ENCODE data around the gene UBAP1L. TPM values are rescaled to one million over a fixed set of nuclear protein-coding genes. Genes with fewer than 3 reads are reported as not detected.

Gene UBAP1L
- total RNA-seq, 1 experiment from 2014 or later, result 2.5 TPM

GRCh38 chr15:65099336-65099735 lies 15.7 kb downstream of the UBAP1L start:
- Histone ChIP-seq H3K27ac (no peak overlapping the region), H3K4me3 (no peak overlapping the region), H3K79me2 (ENCODE audit: low read depth) (no peaks in the 10 kb centered on the region), H2AFZ (no peak overlapping the region), H3K4me1 (replicated peaks; ENCODE audit: insufficient read depth) (no peaks in the 10 kb centered on the region), H4K20me1 (ENCODE audit: insufficient read depth) (no peaks in the 10 kb centered on the region), H3K9me2 (ENCODE audit: insufficient read depth) (no peaks in the 10 kb centered on the region), H3K36me3 (ENCODE audit: low read depth) (no peaks in the 10 kb centered on the region), H3K4me2 (no peak overlapping the region), H3K27me3 (ENCODE audit: insufficient read depth, low read depth) (no peaks in the 10 kb centered on the region), H3F3A (ENCODE audit: insufficient read depth, low read depth) (no peaks in the 10 kb centered on the region), H3K9me3 (ENCODE audit: insufficient read depth, low read depth) (no peaks in the 10 kb centered on the region)
- no TSS peak for BruUV-seq (replicated peaks)
- intact Hi-C loops (cut with micrococcal nuclease; ENCODE audit: unreplicated experiment), result no loop called here
- DNase-seq, result no peak
- POLR2A ChIA-PET (ENCODE audit: unreplicated experiment), result interaction anchor here (0.6 kb wide), 1 partner anchor 314 kb away, joined by 3 read pairs; no protein-coding TSS in a partner anchor
- TF ChIP-seq CTCF (conservative IDR thresholded peaks at IDR 0.05), result no peak
- TF ChIP-seq EZH2 (IDR thresholded peaks at IDR 0.05; ENCODE audit: low read depth), result no peak
- CTCF ChIA-PET, result interaction anchor here (0.5 to 0.7 kb wide), 2 partner anchors 43 to 391 kb away, joined by 3 to 4 read pairs; no protein-coding TSS in a partner anchor

GRCh38 chr15:65097651-65098263 lies 17.2 kb downstream of the UBAP1L start:
- no peaks in the 10 kb centered on the region for H3K4me1 ChIP-seq (replicated peaks; ENCODE audit: insufficient read depth)
- H2AFZ ChIP-seq, result no peak overlapping the region
- no peaks in the 10 kb centered on the region for H3K27me3 ChIP-seq (ENCODE audit: insufficient read depth, low read depth)
- H3K36me3 ChIP-seq (ENCODE audit: low read depth), result no peaks in the 10 kb centered on the region
- H3K4me3 ChIP-seq, result no peak overlapping the region
- CTCF ChIA-PET, result no interaction called here
- POLR2A ChIA-PET (ENCODE audit: unreplicated experiment), result no interaction called here
- no peak for DNase-seq
- no peak overlapping the region for H3K4me2 ChIP-seq
- H3F3A ChIP-seq (ENCODE audit: insufficient read depth, low read depth), result no peaks in the 10 kb centered on the region
- H3K9me2 ChIP-seq (ENCODE audit: insufficient read depth), result no peaks in the 10 kb centered on the region
- no peaks in the 10 kb centered on the region for H4K20me1 ChIP-seq (ENCODE audit: insufficient read depth)
- no peaks in the 10 kb centered on the region for H3K9me3 ChIP-seq (ENCODE audit: insufficient read depth, low read depth)
- no peak overlapping the region for H3K27ac ChIP-seq
- BruUV-seq (replicated peaks), result no TSS peak
- H3K79me2 ChIP-seq (ENCODE audit: low read depth), result no peaks in the 10 kb centered on the region
- TF ChIP-seq CTCF (conservative IDR thresholded peaks at IDR 0.05) (no peak), EZH2 (IDR thresholded peaks at IDR 0.05; ENCODE audit: low read depth) (no peak)
- intact Hi-C loops (cut with micrococcal nuclease; ENCODE audit: unreplicated experiment), result no loop called here

- Histone ChIP-seq H3K27ac (no peak overlapping the region), H3K27me3 (ENCODE audit: insufficient read depth, low read depth) (no peaks in the 10 kb centered on the region), H3K9me2 (ENCODE audit: insufficient read depth) (no peaks in the 10 kb centered on the region), H2AFZ (no peak overlapping the region), H3K36me3 (ENCODE audit: low read depth) (no peaks in the 10 kb centered on the region), H3F3A (ENCODE audit: insufficient read depth, low read depth) (no peaks in the 10 kb centered on the region), H4K20me1 (ENCODE audit: insufficient read depth) (no peaks in the 10 kb centered on the region), H3K4me1 (replicated peaks; ENCODE audit: insufficient read depth) (no peaks in the 10 kb centered on the region), H3K79me2 (ENCODE audit: low read depth) (no peaks in the 10 kb centered on the region), H3K4me2 (no peak overlapping the region), H3K9me3 (ENCODE audit: insufficient read depth, low read depth) (no peaks in the 10 kb centered on the region), H3K4me3 (no peak overlapping the region)
- intact Hi-C loops (cut with micrococcal nuclease; ENCODE audit: unreplicated experiment), result no loop called here
- ChIA-PET POLR2A (ENCODE audit: unreplicated experiment) (no interaction called here), CTCF (interaction anchor here (0.6 kb wide), 1 partner anchor 1259 kb away, joined by 3 read pairs; no protein-coding TSS in a partner anchor)
- no TSS peak for BruUV-seq (replicated peaks)
- DNase-seq, result no peak
- no peak for TF ChIP-seq CTCF (conservative IDR thresholded peaks at IDR 0.05)
- TF ChIP-seq EZH2 (IDR thresholded peaks at IDR 0.05; ENCODE audit: low read depth), result no peak
Measured at GRCh38 chr15:65096481-65097385, 18.3 kb downstream of the UBAP1L start.
